Esophagus squamous epithelium (tissue), 5 donors: Measurements from ENCODE around the gene KAT7. TPM values are rescaled to one million over a fixed set of nuclear protein-coding genes. Genes with fewer than 3 reads are reported as not detected.
A peak's percentile ranks its signal among the peaks of the same experiment; 100 is the strongest.

Experiments
- DNase-seq: peaks from one replicate; lab custom pipeline; 2025; lab: John Stamatoyannopoulos, UW
- H3K27ac ChIP-seq, 4 donors: fragments of 200-600 bp; sonication (generic); one replicate each; pipeline ENCODE4 v1.5.1; 2016 to 2019; ENCODE audit warnings: mild to moderate bottlenecking in 1 of 4
- H3K27me3 ChIP-seq, 4 donors: fragments of 200-600 bp; sonication (generic); 1 replicate in 3 of 4; 2 replicates in 1 of 4; pipeline versions ENCODE4 v1.5.1 to v1.6.0; 2017 to 2021; ENCODE audit warnings: antibody characterized with exemption in 1 of 4
- H3K36me3 ChIP-seq, 3 donors: fragments of 200-600 bp; sonication (generic); one replicate each; pipeline ENCODE4 v1.5.1; 2016 to 2019
- H3K4me1 ChIP-seq, 3 donors: fragments of 200-600 bp; sonication (generic); one replicate each; pipeline ENCODE4 v1.5.1; 2017 to 2019
- H3K4me3 ChIP-seq, 4 donors: fragments of 200-600 bp; sonication (generic); 1 replicate in 3 of 4; 2 replicates in 1 of 4; pipeline ENCODE4 v1.5.1; 2016 to 2019; ENCODE audit warnings: mild to moderate bottlenecking in 2 of 4, moderate library complexity in 1 of 4
- H3K9me3 ChIP-seq, 3 donors: fragments of 200-600 bp; sonication (generic); one replicate each; pipeline ENCODE4 v1.5.1; 2016 to 2019
- POLR2A ChIP-seq, 4 donors: fragments of 450-650 bp; IDR thresholded peaks; one replicate each; pipeline ENCODE4 v1.6.1; 2017; ENCODE audit warnings: antibody characterized with exemption in 4 of 4, mild to moderate bottlenecking in 4 of 4, moderate library complexity in 3 of 4
- WGBS, 2 donors: methylation state at CpG; one replicate each; pipeline ENCODE4 v1.1.5; 2018; 5-methylcytosine and 5-hydroxymethylcytosine counted together
- intact Hi-C: fragments of 100-400 bp; cut with DNase I; formaldehyde crosslinking; loops from one replicate; pipeline ENCODE4 v1.15.0; 2022
- total RNA-seq, 4 donors: library from RNA; depleted of rRNA; stranded (reverse); fragments of >200 nt; gene quantifications; one replicate each; pipeline ENCODE4 v1.1.0, GENCODE V29; 2016
- TF ChIP-seq, protein P1 (sequence below), 6 experiments: fragments of 450-650 bp in 4 of 6; fragments of 200-600 bp in 2 of 6; sonication (generic) in 2 of 6; IDR thresholded peaks; one replicate each; pipeline ENCODE4 v1.5.1; 2016 to 2019; ENCODE audit warnings: antibody characterized with exemption in 6 of 6, mild to moderate bottlenecking in 4 of 6, moderate library complexity in 4 of 6
- donor health status: DM: yes; HTN: yes; CAD: no.

Gene KAT7
- total RNA-seq, 4 donors from 2014 or later = 22.6 to 32.6 (median 26.6) TPM

DNA sequence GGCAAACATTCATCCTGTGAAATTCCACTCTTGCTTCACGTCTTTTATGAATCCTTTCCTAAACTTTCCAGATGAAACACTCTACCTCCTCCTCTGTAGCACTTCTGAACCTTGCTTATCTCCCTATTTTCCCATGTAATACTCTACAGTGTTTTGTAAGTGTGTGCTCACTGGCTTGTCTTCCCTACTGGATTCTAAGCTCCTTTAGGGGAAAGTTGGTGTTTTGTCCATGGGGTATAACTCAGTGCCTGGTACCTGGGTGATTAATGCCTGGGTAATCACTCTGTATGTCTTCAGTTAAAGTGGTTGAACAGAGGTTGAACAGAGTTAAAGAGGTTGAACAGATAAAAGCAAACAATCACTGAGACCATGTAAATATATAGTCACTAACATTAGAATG lies 3.8 kb upstream of the KAT7 start:
- TF ChIP-seq, protein P1, sequence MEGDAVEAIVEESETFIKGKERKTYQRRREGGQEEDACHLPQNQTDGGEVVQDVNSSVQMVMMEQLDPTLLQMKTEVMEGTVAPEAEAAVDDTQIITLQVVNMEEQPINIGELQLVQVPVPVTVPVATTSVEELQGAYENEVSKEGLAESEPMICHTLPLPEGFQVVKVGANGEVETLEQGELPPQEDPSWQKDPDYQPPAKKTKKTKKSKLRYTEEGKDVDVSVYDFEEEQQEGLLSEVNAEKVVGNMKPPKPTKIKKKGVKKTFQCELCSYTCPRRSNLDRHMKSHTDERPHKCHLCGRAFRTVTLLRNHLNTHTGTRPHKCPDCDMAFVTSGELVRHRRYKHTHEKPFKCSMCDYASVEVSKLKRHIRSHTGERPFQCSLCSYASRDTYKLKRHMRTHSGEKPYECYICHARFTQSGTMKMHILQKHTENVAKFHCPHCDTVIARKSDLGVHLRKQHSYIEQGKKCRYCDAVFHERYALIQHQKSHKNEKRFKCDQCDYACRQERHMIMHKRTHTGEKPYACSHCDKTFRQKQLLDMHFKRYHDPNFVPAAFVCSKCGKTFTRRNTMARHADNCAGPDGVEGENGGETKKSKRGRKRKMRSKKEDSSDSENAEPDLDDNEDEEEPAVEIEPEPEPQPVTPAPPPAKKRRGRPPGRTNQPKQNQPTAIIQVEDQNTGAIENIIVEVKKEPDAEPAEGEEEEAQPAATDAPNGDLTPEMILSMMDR (IDR thresholded peaks at IDR 0.05) = no peak
- no peak for TF ChIP-seq POLR2A (IDR thresholded peaks at IDR 0.05)
- Histone ChIP-seq H3K4me3 (no peak overlapping the region), H3K9me3 (no peaks in the 10 kb centered on the region), H3K36me3 (no peaks in the 10 kb centered on the region), H3K27me3 (no peaks in the 10 kb centered on the region), H3K4me1 (peaks cover 0 to 39% (median 14%) of the 10 kb centered on the region in 3 donors), H3K27ac (peak overlapping the region in 1 of 4 donors; percentile 79)
- no peak for DNase-seq
- intact Hi-C loops = no loop called here
- 53 to 55% methylated on average over 1 of the region's 1 CpG for WGBS, 2 donors

DNA sequence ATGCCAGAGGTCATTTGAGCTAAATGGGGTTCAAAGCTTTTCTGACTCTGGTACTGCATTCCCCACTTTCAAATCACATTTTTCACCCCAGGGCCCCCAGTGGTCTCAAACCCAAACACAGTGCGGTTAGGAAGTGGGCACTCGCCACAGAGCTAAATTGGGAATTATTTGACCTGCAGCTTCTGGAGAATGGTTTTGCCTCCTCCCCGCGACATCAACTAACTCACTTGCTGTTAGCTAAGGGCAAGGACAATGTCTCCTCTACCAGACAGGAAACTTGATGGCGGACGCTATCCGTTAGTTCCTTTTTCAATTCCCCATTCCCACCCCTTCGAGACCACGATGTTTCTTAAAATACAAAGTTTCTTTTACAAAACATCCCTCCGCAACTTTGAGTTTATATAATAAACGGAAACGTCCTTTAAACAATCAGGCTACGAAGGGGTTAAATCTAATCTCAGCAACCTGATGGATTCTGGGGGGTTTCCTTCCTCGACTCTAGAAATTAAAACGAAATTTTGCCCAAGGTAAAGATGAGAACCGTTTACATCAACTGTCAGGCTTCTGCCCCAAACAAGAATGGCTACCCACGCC lies 500 bp upstream of the KAT7 start:
- Histone ChIP-seq H3K9me3 (no peaks in the 10 kb centered on the region), H3K27ac (peak overlapping the region; percentile 95 to 100 (median 98)), H3K4me3 (peak overlapping the region; percentile 66 to 98 (median 92)), H3K36me3 (peaks cover 3 to 23% (median 6%) of the 10 kb centered on the region in 3 donors), H3K27me3 (no peaks in the 10 kb centered on the region), H3K4me1 (peaks cover 0 to 60% (median 27%) of the 10 kb centered on the region in 3 donors)
- intact Hi-C loops = no loop called here
- WGBS, 2 donors = 3% methylated on average over 17 of the region's 17 CpGs
- no peak for DNase-seq
- TF ChIP-seq POLR2A (IDR thresholded peaks at IDR 0.05) = no peak
- TF ChIP-seq, protein P1 (IDR thresholded peaks at IDR 0.05) = no peak

DNA sequence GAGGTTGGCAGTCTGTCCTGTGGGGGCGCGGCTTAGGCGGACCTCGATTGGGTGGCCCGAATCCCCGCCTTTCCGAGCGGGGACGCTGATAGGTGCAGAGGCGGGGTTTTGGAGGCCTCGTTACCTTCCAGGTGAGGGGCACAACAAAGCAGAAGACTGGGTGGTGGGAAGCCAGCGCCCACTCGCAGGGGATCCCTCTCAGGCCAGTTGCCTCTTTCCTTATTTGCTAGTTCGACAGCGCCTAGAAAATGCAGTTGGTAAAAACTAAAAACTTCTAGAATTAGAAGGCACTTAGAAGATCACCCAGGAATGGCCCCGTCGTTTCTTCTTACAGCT lies 730 bp downstream of the KAT7 start:
- Histone ChIP-seq H3K4me3 (peak overlapping the region; percentile 66 to 98 (median 92)), H3K27ac (peak overlapping the region in 3 of 4 donors; percentile 45 to 99 (median 95)), H3K4me1 (peaks cover 0 to 60% (median 26%) of the 10 kb centered on the region in 3 donors), H3K27me3 (no peaks in the 10 kb centered on the region), H3K36me3 (peaks cover 3 to 35% (median 9%) of the 10 kb centered on the region in 3 donors), H3K9me3 (no peaks in the 10 kb centered on the region)
- TF ChIP-seq POLR2A (IDR thresholded peaks at IDR 0.05) = no peak
- TF ChIP-seq, protein P1 (IDR thresholded peaks at IDR 0.05) = no peak
- WGBS, 2 donors = 3 to 12% methylated on average over 2 to 4 of the region's 17 CpGs
- intact Hi-C loops = no loop called here
- no peak for DNase-seq

DNA sequence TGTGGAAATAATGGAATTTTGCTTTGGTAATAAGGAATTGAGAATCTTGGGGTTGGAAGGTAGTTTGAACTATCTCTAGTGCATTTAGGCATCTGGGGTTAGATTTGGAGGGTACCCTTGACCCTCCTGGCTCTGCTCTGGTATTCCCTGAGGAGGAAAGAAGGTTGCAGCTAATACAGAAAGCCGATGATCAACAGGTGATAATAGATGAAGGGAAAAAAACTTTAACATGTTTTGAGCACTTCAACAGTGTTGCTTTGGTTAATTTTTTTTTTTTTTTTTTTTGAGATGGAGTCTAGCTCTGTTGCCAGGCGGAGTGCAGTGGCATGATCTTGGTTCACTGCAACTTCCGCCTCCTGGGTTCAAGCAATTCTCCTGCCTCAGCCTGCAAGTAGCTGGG lies 4.8 kb downstream of the KAT7 start:
- Histone ChIP-seq H3K4me1 (peaks cover 0 to 53% (median 20%) of the 10 kb centered on the region in 3 donors), H3K36me3 (peaks cover 8 to 76% (median 22%) of the 10 kb centered on the region in 3 donors), H3K27me3 (no peaks in the 10 kb centered on the region), H3K4me3 (no peak overlapping the region), H3K9me3 (no peaks in the 10 kb centered on the region), H3K27ac (no peak overlapping the region)
- TF ChIP-seq, protein P1 (IDR thresholded peaks at IDR 0.05) = no peak
- TF ChIP-seq POLR2A (IDR thresholded peaks at IDR 0.05) = no peak
- intact Hi-C loops = no loop called here
- DNase-seq = no peak
- 82 to 87% methylated on average over 2 to 3 of the region's 3 CpGs for WGBS, 2 donors

DNA sequence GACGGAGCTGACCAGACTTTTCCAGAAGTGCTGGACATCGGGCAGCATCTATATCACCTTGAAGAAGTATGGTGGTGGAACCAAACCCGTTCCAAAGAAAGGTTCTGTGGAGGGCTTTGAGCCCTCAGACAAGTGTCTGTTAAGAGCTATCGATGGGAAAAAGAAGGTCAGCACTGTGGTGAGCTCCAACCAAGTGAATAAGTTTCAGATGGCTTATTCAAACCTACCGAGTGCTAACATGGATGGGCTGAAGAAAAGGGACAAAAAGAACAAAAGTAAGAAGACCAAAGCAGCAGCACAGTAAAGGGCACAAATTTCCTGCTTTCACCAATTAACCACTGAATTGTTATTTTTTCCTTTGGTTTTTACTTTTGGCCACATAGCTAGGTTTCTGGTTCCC lies 6.9 kb downstream of the KAT7 start:
- TF ChIP-seq, protein P1 (IDR thresholded peaks at IDR 0.05) = no peak
- no peak for TF ChIP-seq POLR2A (IDR thresholded peaks at IDR 0.05)
- Histone ChIP-seq H3K9me3 (no peaks in the 10 kb centered on the region), H3K4me1 (peaks cover 0 to 45% (median 11%) of the 10 kb centered on the region in 3 donors), H3K36me3 (peaks cover 21 to 92% (median 25%) of the 10 kb centered on the region in 3 donors), H3K27ac (no peak overlapping the region), H3K27me3 (no peaks in the 10 kb centered on the region), H3K4me3 (no peak overlapping the region)
- WGBS, 2 donors = 69 to 84% methylated on average over 5 of the region's 5 CpGs
- no peak for DNase-seq
- intact Hi-C loops = no loop called here
